HL-60/S4 treated with phorbol 12-myristate 13-acetate at 8.2 ng/mL for 4 days and 3 days (cell line): Measurements from ENCODE around the gene FITM1.

Experiments used
- in situ Hi-C: fragments of 300-500 bp; cut with MboI; formaldehyde crosslinking; loops from 2 replicates; pipeline ENCODE4 v1.15.0; 2022; ENCODE audit warnings: low sequenced_read_pairs

The FITM1 gene, protein sequence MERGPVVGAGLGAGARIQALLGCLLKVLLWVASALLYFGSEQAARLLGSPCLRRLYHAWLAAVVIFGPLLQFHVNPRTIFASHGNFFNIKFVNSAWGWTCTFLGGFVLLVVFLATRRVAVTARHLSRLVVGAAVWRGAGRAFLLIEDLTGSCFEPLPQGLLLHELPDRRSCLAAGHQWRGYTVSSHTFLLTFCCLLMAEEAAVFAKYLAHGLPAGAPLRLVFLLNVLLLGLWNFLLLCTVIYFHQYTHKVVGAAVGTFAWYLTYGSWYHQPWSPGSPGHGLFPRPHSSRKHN

DNA sequence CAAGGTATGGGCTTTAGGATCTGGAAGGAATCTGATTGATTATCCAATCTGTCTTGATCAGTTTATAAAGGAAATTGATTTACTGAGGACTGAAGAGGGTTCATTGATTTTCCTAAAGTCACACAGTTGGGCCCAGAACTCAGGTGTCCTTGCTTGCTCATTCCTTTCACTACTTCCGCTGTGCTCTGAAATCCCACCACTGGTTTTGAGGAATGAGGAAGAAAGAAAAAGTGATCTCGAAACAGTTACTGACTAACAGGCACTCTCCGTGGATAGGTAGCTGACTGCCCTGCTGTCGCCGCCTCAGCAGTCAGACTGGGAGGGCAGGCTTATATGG lies at the start of gene FITM1:
Gene FITM1, plus strand, starts transcription at position 280 of the 337 bp plus-strand sequence. CDS start 905 bp downstream, outside the sequence.
- in situ Hi-C loops = no loop called here

DNA sequence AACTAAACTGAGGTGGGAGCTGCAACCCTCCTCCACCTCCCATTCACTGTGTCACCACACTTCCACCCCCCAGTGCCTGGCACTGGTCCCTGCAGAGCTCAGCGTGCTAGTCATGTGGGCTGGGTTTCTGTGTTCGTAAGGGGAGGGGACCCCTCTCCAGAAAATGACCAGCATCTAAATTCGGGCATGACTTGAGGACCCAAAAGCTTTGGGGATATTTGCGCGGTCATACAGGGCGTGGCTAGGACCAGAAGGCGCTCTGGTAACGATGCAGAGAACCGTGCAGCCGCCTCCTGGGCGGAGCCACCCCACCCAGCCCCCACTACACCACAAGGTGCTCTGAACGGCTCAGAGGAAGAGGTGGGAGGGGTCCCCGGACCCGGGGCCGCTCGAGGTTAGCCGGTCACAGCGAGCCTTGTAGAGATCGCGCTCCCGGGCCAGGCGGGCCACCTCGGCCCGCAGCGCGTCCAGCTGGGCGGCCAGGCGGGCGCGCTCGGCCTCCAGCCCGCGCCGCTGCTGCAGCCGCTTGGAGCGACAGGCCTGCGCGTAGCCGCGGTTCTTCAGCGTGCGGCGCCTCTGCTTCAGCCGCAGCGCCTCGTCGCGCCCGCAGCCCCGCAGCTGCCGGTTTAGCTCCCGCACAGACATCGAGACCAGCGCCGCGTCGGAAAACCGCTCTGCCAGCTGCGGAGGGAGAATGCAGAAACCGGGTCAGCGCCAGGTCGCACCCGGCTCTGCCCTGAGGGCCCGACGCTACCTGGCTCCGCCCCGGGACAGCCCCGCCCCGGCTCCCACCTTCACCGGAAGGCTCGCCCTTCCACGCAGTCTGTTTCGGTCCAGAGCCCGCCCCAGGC lies 49.3 kb upstream of the FITM1 start:
- in situ Hi-C loops = no loop called here

DNA sequence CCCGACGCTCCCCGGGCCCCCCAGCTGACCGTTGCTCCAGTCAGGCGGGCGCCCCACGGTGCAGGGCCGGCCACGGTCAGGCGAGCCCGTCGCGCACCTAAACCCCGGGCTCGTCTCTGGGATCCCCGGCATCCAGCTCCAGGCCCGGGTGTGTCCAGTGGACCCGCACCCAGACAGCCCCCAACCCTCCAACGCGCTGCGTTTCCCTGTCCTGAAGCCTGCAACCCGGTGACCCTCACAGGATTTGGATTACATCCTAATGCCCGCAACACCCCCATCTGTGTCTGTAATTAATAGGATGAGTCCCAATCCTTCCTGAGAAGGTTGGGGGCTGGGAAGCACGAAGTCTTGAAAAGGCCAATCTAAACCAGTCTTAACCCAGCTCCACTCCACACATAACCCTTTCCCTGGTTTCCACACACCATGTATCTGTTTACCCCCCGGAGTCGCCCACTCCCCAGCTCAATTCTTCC lies 48.7 kb upstream of the FITM1 start:
- in situ Hi-C loops = no loop called here

DNA sequence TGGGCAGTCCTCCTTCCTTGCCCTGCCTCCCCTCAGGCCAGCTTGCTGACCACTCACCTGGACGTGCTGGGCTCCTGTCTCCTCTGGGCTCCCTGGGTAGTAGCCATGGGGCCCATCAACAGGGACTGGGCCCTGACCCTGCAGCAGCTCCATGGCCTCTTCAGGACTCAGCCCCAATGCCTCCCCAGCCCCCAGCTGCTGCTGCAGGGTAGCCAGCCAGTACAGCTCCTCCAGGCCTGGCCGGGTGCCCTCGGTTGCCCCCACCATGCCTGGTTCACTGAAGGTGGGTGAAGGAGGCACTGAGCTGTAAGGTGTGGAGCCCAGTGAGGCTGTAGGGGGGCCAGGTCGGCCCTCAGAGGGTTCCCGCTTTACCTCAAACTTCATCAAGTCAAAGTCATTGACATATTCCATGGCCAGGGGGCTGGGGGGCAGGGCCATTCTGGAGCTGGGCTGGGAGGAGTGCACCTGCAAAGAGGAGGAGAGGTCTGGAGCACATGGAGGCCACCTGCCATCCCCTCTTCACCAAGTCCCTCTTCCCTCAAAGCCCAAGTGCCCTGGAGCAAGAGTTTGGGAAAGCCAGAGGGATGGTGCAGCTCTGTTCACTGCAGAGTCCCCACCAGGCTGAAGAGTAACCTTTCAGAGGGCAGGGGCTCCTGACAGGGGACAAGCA lies 47.9 kb upstream of the FITM1 start:
- in situ Hi-C loops = no loop called here

DNA sequence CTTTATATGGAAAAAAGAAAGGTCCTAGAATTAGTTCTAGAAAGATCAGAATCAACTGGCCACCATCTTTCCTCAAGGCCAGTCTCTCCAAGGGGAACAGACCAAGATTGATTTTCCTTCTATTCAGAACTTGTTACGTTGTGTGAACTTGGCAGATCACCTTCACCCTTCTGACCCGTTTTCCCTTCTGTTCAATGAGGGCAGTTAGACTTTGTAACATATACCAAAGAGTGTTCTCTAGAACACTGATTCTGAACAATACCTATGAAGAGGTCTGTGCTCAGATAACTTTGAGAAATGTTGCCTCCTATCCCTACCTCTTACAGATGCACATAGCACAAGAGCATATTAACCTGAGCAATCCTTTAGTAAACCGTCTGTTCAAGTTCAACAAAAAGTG lies 47.0 kb upstream of the FITM1 start:
- in situ Hi-C loops = no loop called here

DNA sequence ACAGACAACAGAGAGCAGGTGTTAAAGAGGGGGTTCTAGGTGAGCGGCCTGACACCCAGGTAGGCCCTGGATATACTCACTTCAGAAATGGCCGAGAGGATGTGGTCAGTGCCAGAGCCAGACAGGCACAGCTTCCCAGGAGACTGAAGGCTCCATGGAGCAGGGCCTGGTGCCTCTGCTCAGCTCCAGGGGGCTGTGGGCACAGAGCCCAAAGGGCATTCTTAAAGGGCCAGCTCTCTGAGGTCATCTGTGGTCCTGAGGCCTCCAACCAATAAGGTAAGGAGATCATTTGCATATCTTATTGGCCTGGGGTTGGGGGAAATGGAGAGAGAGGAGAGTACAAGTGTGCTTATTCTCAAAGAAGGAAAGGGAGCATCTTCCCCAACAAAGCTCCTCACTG lies 46.0 kb upstream of the FITM1 start:
- in situ Hi-C loops = no loop called here

DNA sequence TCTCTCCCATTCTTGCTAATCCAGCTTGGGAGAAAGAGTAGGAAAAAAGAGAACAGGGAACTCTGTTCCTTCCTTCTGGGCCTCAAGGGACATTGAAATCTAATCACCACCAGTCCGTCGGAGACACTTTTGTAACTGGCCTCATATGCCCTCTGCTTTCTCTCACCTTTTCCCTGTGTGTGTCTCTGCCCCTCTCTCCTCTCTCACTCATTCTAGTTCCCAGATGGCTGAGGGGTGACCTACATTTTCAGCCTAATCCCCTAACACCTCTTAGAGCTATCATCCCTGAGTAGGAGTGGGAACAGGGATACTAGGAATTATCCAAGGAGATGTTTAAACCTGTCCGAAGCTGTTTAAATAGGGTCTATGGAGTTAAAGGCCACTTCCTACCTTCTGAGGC lies 45.2 kb upstream of the FITM1 start:
- in situ Hi-C loops = no loop called here

DNA sequence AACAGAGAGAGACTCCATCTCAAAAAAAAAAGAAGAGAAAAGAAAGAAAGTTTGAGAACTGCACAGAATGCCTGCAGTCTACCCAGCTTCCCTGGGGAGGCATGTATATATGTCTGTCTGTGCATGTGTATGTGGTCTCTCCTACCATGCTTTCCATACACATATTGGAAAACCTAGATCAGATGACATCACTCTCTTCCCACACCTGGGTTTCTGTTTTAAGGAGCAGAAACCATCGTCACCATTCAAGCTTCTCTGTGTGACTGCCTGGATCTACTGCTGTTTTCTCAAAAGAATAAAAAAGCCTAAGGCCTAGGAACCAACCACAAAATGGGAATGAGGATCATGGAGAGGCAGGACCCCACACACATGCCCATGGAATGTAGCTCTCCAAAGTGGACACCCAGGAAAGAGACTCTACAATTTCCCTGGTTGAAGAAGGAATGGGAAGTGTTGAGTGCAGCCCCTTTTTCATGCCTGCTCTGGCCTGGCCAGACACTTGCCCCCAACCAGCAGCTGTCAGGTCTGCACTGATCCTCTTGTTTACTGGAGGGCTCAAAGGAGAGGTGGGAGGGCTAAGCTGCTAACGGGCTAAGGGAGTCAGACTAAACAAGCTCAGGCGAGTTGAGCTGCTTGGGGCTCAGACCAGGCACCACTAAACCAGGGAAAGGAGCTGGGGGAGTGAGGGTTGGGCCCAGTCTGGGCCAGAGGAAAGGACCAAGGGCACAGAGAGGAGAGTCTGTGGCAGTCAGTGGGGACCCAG lies 44.1 kb upstream of the FITM1 start:
- in situ Hi-C loops = no loop called here

DNA sequence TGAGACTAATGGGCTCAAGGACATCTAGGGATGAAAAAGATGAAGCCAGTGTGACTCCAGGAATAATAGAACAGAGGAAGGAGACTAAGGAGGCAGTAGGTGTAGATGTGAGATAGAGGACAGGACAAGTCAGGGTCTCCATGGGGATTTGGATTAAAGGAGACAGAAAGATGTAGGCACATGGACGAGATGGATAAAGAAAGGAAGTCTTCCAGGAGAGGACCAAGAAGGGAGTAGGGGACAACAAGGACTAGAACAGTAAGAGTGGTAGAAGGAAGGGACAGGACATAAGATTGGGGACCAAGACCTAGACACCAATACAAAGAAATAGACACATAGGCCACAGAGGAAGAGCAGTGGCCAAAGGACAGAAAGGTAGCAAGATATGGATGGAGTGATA lies 43.5 kb upstream of the FITM1 start:
- in situ Hi-C loops = no loop called here

DNA sequence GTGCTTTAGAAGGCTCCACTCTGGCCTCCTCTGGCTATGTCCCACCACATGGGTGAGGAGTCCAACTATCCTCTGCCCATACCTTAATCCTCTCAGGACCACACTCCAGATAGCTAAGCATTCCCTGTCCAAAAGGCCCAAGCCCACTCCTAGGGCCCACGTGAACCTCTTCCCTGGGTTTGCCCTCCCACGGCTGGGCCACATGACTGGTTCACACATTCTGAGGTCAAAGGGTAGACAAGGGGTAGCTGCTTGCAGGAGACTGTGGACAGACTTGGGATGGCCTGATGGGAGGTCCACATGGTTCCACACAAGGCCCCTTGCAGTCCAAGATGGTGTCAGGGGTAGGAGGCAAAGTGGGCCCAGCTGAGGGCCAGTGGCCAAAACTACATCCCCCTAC lies 42.4 kb upstream of the FITM1 start:
- in situ Hi-C loops = no loop called here

DNA sequence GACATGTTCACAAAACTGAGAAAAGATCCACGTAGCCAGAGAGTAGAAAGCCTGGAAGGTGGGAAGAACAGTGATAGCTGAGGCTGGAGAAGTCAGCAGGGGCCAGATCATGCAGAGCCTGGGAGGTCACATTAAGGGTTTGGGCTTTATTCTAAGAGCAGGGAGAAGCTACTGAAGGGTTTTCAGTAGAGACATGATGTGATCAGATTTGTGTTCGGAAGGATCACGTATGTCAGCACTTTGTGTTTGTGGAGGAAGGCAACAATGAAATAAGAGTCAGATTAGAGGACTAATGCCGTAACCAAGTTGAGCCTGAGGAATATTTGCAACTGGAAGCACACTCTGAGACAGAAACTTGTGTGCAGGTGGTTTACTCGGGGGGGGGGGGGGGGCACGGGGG lies 40.6 kb upstream of the FITM1 start:
- in situ Hi-C loops = no loop called here

DNA sequence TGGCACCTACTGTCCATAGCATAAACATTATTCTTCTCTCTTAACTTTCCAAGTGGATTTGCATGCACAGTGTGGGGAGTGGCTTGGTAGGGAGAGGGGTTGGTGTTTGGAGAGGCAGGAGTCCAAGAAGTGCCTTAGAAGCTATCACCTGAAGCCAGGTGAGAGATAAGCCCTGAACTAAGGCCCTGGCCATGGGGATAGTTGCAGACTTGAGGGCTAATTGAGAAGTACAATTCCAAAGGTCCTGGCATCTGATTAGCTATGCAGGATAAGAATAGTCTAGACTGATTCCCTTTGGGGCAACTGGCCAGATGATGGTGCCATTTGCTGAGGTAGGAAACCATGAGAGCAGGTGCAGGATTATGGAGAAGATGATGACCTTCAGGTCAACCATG lies 38.4 kb upstream of the FITM1 start:
- in situ Hi-C loops = no loop called here

DNA sequence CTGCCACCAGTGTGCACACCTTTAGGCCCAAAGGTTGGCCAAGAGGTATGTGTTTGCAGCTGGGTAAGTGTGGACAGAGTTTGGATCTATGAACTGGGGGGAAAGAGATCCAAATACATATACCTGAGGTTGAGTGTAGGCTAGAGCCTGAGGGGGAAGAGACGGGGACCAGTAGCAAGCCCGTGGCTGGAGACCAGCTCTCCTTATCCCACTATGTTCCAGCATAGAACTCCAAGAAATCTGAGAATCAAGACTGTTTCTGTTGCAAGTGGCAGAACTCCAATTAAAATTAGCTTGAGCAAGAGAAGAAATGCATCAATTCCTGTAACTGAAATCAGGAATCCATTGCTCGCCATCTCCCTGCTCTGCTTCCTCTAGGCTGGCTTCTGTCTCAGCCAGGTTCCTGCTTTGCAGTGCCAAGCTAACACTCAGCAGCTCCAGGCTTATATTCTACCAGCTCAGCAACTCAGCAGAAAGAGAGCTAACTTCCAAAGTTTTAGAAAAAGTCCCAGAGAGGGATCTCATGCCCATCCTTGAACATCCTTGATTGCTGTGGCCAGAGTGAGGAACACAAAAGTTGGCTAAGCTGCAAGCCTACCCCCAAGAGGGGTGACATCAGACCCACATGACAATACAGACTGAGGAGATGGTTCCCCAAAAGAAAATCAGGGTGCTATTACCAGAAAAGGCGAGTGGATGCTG lies 37.8 kb upstream of the FITM1 start:
- in situ Hi-C loops = no loop called here

DNA sequence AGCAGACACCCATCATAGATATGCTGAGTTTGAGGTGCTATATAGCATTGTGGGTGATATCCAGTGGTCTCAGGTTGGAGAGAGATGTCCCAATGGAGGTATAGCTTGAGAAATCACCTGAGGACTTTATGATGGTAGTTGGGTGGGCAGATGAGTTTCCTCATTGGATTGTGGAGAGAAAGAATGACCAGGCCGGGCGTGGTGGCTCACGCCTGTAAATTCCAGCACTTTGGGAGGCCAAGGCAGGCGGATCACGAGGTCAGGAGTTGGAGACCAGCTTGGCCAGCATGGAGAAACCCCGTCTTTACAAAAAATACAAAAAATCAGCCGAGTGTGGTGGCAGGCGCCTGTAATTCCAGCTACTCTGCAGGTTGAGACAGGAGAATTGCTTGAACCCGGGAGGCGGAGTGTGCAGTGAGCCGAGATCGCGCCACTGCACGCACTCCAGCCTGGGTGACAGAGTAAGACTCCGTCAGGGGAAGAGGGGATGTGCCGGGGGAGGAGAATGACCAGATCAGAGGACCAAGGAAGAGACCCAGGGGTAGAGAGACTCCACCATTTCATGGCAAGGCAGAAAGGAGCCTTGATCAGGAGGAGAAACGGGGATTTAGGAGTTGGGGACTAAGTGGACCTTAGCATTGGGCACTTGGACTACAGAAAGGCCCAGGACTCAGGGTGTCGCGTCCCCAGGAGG lies 37.1 kb upstream of the FITM1 start:
- in situ Hi-C loops = no loop called here

DNA sequence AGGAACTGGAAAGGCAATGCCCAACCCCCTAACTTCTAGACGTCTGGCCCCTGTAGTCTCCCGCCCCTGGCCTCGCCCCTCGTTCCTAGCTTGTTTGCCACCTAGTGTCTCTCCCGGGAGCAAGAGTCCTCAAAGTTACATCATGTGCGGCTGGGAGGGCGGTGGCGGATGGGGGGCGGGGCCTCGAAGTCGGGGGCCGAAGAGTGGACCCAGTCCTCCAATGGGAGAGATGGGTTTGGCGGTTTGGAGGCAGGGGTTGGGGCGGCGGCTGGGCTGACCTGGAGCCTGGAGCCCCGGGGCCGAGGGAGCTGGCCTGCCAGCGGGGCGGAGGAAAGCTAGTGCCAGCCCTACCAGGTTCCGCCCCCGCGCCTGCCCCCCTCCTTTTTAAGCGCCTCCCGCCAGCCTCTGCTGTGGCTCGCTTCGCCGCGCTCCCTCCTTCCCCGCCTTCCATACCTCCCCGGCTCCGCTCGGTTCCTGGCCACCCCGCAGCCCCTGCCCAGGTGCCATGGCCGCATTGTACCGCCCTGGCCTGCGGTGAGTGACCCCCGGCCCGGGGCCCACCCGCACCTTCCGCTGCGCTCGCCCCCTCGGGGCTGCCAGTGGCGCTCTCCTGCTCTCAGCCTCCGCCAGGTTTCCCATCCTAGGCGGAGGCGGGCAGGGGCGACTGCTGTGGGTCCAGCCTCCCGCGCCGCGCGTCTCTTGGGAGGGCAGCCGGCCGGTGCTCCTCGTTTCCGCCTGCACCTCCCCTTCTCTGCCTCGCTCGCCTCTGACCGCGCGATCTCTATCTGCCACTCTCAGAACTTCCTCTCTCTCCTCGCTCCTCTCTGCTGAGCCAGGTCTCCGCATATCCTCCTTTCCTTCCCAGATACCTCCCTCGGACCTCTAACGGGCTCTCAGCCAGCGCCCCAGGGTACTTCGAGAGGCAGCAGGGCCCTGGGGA lies 36.3 kb upstream of the FITM1 start, which contains the start of gene PCK2:
Gene PCK2, plus strand, starts transcription at position 411 of the 940 bp plus-strand sequence. Its CDS starts 95 bp downstream, at position 506.
- in situ Hi-C loops = no loop called here

DNA sequence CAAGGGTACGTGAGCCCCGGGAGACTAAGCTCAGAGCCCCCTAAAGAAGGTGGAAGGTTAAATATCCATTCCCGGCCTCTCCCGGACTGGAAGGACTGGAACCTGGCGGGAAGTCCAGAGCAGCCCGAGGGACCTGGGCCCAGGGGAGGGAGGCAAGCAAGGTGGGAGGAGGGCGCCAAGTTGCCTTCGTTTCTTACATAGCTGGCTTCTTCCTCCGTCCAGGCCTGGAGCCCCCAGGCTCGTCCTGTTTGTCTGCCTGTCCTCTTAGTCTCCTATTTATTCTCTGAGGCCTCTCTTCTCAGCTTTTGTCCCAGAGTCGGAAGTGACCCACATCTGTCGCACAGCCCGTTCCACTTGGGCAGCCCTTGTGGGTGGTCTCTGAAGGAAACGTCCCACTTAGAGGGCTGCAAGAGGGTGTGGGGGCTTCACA lies 35.6 kb upstream of the FITM1 start:
- in situ Hi-C loops = no loop called here

DNA sequence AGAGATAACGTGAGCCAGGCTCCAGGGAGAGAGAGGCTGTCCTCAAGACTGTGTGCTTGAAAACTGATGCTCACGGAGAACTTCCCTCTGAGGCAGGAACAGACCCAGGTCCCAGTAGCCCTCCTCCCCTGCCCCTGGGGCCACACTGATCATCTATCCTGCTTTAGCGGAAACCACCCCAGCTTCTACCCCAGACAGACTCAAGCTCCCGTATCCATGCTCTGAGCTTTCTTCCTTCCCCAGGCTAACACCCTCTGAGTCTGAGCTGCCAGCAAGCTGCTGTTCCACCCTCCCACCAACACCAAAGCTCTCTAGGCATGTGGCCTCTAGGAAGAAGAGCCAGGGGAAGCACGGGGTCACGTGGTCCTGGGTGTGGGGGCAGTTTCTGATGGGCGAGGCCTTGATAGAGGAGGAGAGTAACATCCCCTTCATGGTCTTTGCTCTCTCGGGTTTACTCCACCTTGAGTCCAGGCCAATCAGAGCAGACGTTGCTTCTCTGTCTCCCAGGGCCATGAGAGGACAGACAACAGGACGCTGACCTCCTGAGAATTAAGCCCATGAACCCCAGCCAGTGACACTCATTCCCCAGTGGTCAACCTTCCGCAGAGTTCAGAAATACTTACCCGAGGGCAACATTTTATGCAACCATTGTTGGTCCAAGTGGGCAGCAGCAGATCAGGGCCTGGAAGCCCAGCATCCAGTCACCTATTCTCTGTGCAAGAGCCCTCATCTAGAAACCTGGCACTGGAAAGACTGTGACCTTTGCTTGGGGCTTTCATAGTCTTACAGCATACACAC lies 35.0 kb upstream of the FITM1 start:
- in situ Hi-C loops = no loop called here
